Uterus (tissue), 2 donors: ENCODE measurements around the gene PDHB.

Experiments
- CTCF ChIP-seq, 4 experiments: fragments of 200-600 bp in 2 of 4; fragments of 450-650 bp in 2 of 4; sonication (generic) in 2 of 4; IDR thresholded peaks; one replicate each; pipeline ENCODE4 v1.5.1; 2016 to 2019; ENCODE audit warnings: antibody characterized with exemption in 4 of 4, mild to moderate bottlenecking in 2 of 4, moderate library complexity in 1 of 4
- POLR2A ChIP-seq, 2 donors: fragments of 450-650 bp; IDR thresholded peaks; one replicate each; pipeline ENCODE4 v1.6.1; 2016; ENCODE audit warnings: antibody characterized with exemption in 2 of 2, mild to moderate bottlenecking in 1 of 2, moderate library complexity in 1 of 2

- TF ChIP-seq POLR2A (IDR thresholded peaks at IDR 0.05) = no peak
- TF ChIP-seq CTCF (IDR thresholded peaks at IDR 0.05) = no peak
These were observed 36.9 kb upstream of the PDHB start for GRCh38 chr3:58470363-58471024.
